ENCODE results near the gene DENND2D. TPM values are rescaled to one million over a fixed set of nuclear protein-coding genes. Genes with fewer than 3 reads are reported as not detected.

The DENND2D gene
- total and polyA plus RNA-seq, 9 of the 15 experiments (the other 6 are each of a cell fraction or from before 2014, with no cell fraction given): 0.08 to 0.44 (median 0.13) TPM; not detected in 6

DNA sequence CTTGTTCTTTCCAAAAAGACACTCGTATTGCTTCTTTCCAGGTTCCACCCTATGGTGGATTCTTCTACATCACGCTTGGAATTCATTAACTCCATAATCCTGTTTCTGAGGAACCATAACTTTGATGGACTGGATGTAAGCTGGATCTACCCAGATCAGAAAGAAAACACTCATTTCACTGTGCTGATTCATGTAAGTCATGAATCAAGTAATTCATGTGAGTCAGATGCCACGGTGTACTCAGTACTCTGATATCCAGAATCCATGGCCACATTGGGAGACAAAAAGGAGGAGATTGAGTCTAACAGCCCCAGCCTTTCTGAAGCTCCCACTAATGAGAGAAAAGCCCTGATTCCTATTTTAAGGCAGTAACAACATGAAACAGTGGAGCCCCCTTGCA lies 34.4 kb upstream of the DENND2D start (continued):
- TF ChIP-seq, protein P1, sequence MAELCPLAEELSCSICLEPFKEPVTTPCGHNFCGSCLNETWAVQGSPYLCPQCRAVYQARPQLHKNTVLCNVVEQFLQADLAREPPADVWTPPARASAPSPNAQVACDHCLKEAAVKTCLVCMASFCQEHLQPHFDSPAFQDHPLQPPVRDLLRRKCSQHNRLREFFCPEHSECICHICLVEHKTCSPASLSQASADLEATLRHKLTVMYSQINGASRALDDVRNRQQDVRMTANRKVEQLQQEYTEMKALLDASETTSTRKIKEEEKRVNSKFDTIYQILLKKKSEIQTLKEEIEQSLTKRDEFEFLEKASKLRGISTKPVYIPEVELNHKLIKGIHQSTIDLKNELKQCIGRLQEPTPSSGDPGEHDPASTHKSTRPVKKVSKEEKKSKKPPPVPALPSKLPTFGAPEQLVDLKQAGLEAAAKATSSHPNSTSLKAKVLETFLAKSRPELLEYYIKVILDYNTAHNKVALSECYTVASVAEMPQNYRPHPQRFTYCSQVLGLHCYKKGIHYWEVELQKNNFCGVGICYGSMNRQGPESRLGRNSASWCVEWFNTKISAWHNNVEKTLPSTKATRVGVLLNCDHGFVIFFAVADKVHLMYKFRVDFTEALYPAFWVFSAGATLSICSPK (IDR thresholded peaks at IDR 0.05; ENCODE audit: borderline replicate concordance): no peak
- TF ChIP-seq SMAD3 (CRISPR knock-in tag; conservative IDR thresholded peaks at IDR 0.05) (no peak), MAFF (IDR thresholded peaks at IDR 0.05; ENCODE audit: low read length) (no peak), ATF4 (CRISPR knock-in tag; IDR thresholded peaks at IDR 0.05) (no peak), SP1 (CRISPR knock-in tag; IDR thresholded peaks at IDR 0.05) (no peak), ZNF212 (CRISPR knock-in tag; IDR thresholded peaks at IDR 0.05) (no peak), MECOM (CRISPR knock-in tag; IDR thresholded peaks at IDR 0.05) (no peak)

- no peak for ATAC-seq
- POLR2A ChIA-PET: no interaction called here
- Histone ChIP-seq H3K4me2 (ENCODE audit: insufficient read depth, low read length) (no peak overlapping the region), H3K79me2 (ENCODE audit: control insufficient read depth, insufficient read depth, low read length) (no peaks in the 10 kb centered on the region), H4K20me1 (replicated peaks; ENCODE audit: control insufficient read depth, insufficient read depth, low read length) (no peaks in the 10 kb centered on the region), H3K4me1 (replicated peaks in 1 of 2; ENCODE audit: control insufficient read depth in 2 of 2, insufficient read depth in 2 of 2, low read length in 2 of 2) (no peaks in the 10 kb centered on the region), H3K9ac (ENCODE audit: insufficient read depth in 1 of 2, low read depth in 2 of 2, low read length in 2 of 2) (no peak overlapping the region), H3K27me3 (ENCODE audit: control insufficient read depth in 2 of 2, insufficient read depth in 2 of 2, low read length in 2 of 2) (peaks cover 17% of the 10 kb centered on the region in 2 experiments; a peak in 4 of 5 replicates), H2AFZ (ENCODE audit: low read depth, low read length) (no peak overlapping the region), H3K36me3 (ENCODE audit: control insufficient read depth, insufficient read depth, low read length) (no peaks in the 10 kb centered on the region), H3K9me1 (ENCODE audit: control insufficient read depth, insufficient read depth, low read length) (no peaks in the 10 kb centered on the region), H3K9me3 (replicated peaks; ENCODE audit: control insufficient read depth, insufficient read depth, low read depth, low read length) (no peaks in the 10 kb centered on the region), H3K4me3 (no peak overlapping the region), H3K27ac (ENCODE audit: extremely low read depth, low read depth, low read length) (no peak overlapping the region)
- BruUV-seq (replicated peaks): no TSS peak
- 0% methylated on average over 4 of the region's 4 CpGs for WGBS (ENCODE audit: insufficient coverage, low coverage, missing lambda C conversion rate)
- in situ Hi-C loops (cut with MboI) (no loop called here), intact Hi-C loops (cut with micrococcal nuclease) (no loop called here)
- no peak for DNase-seq (ENCODE audit: extremely low read depth in 1 of 4, low spot score in 3 of 4)
- FAIRE-seq: no peak
- CTCF ChIA-PET (ENCODE audit: low intra/inter-chr PET ratio): interaction anchor here (0.7 kb wide), 1 partner anchor 166 kb away, joined by 3 read pairs; no protein-coding TSS in a partner anchor
- TF ChIP-seq EGR1 (conservative IDR thresholded peaks at IDR 0.05): no peak
- TF ChIP-seq MITF (IDR thresholded peaks at IDR 0.05): no peak
- TF ChIP-seq GATA2 (CRISPR knock-in tag; IDR thresholded peaks at IDR 0.05): no peak
- TF ChIP-seq ZNF324 (CRISPR knock-in tag; IDR thresholded peaks at IDR 0.05): no peak
- TF ChIP-seq ZSCAN32 (CRISPR knock-in tag; IDR thresholded peaks at IDR 0.05): no peak
- TF ChIP-seq, protein P2, sequence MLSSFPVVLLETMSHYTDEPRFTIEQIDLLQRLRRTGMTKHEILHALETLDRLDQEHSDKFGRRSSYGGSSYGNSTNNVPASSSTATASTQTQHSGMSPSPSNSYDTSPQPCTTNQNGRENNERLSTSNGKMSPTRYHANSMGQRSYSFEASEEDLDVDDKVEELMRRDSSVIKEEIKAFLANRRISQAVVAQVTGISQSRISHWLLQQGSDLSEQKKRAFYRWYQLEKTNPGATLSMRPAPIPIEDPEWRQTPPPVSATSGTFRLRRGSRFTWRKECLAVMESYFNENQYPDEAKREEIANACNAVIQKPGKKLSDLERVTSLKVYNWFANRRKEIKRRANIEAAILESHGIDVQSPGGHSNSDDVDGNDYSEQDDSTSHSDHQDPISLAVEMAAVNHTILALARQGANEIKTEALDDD (IDR thresholded peaks at IDR 0.05): no peak
- no peak for TF ChIP-seq TCF15 (CRISPR knock-in tag; IDR thresholded peaks at IDR 0.05)
- TF ChIP-seq ZBED1 (IDR thresholded peaks at IDR 0.05): no peak
- TF ChIP-seq PKNOX1 (IDR thresholded peaks at IDR 0.05): no peak
- no peak for TF ChIP-seq MAZ (CRISPR knock-in tag; conservative IDR thresholded peaks at IDR 0.05 in 1 of 2, IDR thresholded peaks at IDR 0.05 in 1 of 2)
Observed at GRCh38 chr1:111234258-111234657, 33.8 kb upstream of the DENND2D start.

All from K562 (cell line).